Peyer's patch (tissue), 4 donors: ENCODE results near the gene RUNX1. TPM values are rescaled to one million over a fixed set of nuclear protein-coding genes. Genes with fewer than 3 reads are reported as not detected.

Source experiments
- DNase-seq, 3 donors: peaks; one replicate each; pipeline ENCODE4 v3.0.0-alpha.2; 2017 to 2019
- H3K27ac ChIP-seq, 4 donors: fragments of 200-600 bp; sonication (generic); one replicate each; pipeline ENCODE4 v1.5.1; 2016 to 2019
- H3K27me3 ChIP-seq, 2 donors: fragments of 200-600 bp; sonication (generic); one replicate each; pipeline ENCODE4 v1.5.1; 2019
- H3K36me3 ChIP-seq, 3 donors: fragments of 200-600 bp; sonication (generic); one replicate each; pipeline ENCODE4 v1.5.1; 2016 to 2019
- H3K4me1 ChIP-seq, 4 donors: fragments of 200-600 bp; sonication (generic); one replicate each; pipeline ENCODE4 v1.5.1; 2016 to 2019
- H3K4me3 ChIP-seq, 4 donors: fragments of 200-600 bp; sonication (generic); 1 replicate in 3 of 4; 2 replicates in 1 of 4; pipeline ENCODE4 v1.5.1; 2016 to 2019; ENCODE audit warnings: mild to moderate bottlenecking in 1 of 4
- H3K9me3 ChIP-seq, 4 donors: fragments of 200-600 bp; sonication (generic); one replicate each; pipeline ENCODE4 v1.5.1; 2016 to 2019; ENCODE audit warnings: mild to moderate bottlenecking in 1 of 4
- POLR2A ChIP-seq, 2 donors: fragments of 450-650 bp; IDR thresholded peaks; one replicate each; pipeline ENCODE4 v1.5.1; 2017; ENCODE audit warnings: antibody characterized with exemption in 2 of 2, mild to moderate bottlenecking in 2 of 2, moderate library complexity in 2 of 2
- total RNA-seq, 4 donors: library from RNA; depleted of rRNA; stranded (reverse); fragments of >200 nt; gene quantifications; one replicate each; pipeline ENCODE4 v1.1.0, GENCODE V29; 2016
- TF ChIP-seq, protein P1 (sequence below), 6 experiments: fragments of 450-650 bp in 4 of 6; fragments of 200-600 bp in 2 of 6; sonication (generic) in 1 of 6; IDR thresholded peaks; one replicate each; pipeline ENCODE4 v1.5.1; 2017 to 2019; ENCODE audit warnings: antibody characterized with exemption in 6 of 6, mild to moderate bottlenecking in 3 of 6, moderate library complexity in 1 of 6

RUNX1 gene
- total RNA-seq, 4 donors from 2014 or later = 15.1 to 80.9 (median 24.1) TPM

DNA sequence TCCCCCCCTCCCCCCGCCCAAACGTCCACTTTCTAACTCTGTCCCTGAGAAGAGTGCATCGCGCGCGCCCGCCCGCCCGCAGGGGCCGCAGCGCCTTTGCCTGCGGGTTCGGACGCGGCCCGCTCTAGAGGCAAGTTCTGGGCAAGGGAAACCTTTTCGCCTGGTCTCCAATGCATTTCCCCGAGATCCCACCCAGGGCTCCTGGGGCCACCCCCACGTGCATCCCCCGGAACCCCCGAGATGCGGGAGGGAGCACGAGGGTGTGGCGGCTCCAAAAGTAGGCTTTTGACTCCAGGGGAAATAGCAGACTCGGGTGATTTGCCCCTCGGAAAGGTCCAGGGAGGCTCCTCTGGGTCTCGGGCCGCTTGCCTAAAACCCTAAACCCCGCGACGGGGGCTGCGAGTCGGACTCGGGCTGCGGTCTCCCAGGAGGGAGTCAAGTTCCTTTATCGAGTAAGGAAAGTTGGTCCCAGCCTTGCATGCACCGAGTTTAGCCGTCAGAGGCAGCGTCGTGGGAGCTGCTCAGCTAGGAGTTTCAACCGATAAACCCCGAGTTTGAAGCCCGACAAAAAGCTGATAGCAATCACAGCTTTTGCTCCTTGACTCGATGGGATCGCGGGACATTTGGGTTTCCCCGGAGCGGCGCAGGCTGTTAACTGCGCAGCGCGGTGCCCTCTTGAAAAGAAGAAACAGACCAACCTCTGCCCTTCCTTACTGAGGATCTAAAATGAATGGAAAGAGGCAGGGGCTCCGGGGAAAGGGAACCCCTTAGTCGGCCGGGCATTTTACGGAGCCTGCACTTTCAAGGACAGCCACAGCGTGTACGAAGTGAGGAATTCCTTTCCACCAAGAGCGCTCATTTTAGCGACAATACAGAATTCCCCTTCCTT lies 158.1 kb downstream of the RUNX1 start:
- Histone ChIP-seq H3K4me3 (peak overlapping the region; percentile 58 to 93 (median 86)), H3K36me3 (no peaks in the 10 kb centered on the region), H3K9me3 (no peaks in the 10 kb centered on the region), H3K4me1 (peaks cover 0 to 18% (median 8%) of the 10 kb centered on the region in 4 donors), H3K27me3 (peaks cover 0 to 10% of the 10 kb centered on the region in 2 donors), H3K27ac (peak overlapping the region; percentile 88 to 93 (median 90))
- DNase-seq = peak in 2 of 3 donors; percentile 60 to 63
- TF ChIP-seq POLR2A (IDR thresholded peaks at IDR 0.05) = no peak
- TF ChIP-seq, protein P1, sequence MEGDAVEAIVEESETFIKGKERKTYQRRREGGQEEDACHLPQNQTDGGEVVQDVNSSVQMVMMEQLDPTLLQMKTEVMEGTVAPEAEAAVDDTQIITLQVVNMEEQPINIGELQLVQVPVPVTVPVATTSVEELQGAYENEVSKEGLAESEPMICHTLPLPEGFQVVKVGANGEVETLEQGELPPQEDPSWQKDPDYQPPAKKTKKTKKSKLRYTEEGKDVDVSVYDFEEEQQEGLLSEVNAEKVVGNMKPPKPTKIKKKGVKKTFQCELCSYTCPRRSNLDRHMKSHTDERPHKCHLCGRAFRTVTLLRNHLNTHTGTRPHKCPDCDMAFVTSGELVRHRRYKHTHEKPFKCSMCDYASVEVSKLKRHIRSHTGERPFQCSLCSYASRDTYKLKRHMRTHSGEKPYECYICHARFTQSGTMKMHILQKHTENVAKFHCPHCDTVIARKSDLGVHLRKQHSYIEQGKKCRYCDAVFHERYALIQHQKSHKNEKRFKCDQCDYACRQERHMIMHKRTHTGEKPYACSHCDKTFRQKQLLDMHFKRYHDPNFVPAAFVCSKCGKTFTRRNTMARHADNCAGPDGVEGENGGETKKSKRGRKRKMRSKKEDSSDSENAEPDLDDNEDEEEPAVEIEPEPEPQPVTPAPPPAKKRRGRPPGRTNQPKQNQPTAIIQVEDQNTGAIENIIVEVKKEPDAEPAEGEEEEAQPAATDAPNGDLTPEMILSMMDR (IDR thresholded peaks at IDR 0.05) = peak in 2 of 6 experiments; percentile 3 to 38

DNA sequence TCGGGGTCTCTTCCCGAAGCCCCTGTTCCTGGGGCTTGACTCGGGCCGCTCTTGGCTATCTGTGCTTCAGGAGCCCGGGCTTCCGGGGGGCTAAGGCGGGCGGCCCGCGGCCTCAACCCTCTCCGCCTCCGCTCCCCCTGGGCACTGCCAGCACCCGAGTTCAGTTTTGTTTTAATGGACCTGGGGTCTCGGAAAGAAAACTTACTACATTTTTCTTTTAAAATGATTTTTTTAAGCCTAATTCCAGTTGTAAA lies 158.7 kb downstream of the RUNX1 start:
- TF ChIP-seq POLR2A (IDR thresholded peaks at IDR 0.05) = no peak
- TF ChIP-seq, protein P1 (IDR thresholded peaks at IDR 0.05) = no peak
- no peaks in the 10 kb centered on the region for H3K36me3 ChIP-seq
- H3K27me3 ChIP-seq = peaks cover 0 to 10% of the 10 kb centered on the region in 2 donors
- no peaks in the 10 kb centered on the region for H3K9me3 ChIP-seq
- H3K4me1 ChIP-seq = peaks cover 0 to 18% (median 8%) of the 10 kb centered on the region in 4 donors
- H3K4me3 ChIP-seq = peak overlapping the region; percentile 58 to 93 (median 86)
- H3K27ac ChIP-seq = peak overlapping the region; percentile 88 to 93 (median 90)
- DNase-seq = no peak

DNA sequence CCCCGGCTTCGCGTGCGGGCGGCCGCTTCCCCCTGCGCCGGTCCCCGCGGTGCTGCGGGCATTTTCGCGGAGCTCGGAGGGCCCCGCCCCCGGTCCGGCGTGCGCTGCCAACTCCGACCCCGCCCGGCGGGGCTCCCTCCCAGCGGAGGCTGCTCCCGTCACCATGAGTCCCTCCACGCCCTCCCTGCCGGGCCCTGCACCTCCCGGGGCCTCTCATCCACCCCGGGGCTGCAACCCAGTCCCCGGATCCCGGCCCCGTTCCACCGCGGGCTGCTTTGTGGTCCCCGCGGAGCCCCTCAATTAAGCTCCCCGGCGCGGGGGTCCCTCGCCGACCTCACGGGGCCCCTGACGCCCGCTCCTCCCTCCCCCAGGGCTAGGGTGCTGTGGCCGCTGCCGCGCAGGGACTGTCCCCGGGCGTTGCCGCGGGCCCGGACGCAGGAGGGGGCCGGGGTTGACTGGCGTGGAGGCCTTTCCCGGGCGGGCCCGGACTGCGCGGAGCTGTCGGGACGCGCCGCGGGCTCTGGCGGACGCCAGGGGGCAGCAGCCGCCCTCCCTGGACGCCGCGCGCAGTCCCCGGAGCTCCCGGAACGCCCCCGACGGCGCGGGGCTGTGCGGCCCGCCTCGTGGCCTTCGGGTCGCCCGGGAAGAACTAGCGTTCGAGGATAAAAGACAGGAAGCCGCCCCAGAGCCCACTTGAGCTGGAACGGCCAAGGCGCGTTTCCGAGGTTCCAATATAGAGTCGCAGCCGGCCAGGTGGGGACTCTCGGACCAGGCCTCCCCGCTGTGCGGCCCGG lies 159.2 kb downstream of the RUNX1 start:
- Histone ChIP-seq H3K27ac (peak overlapping the region; percentile 88 to 93 (median 90)), H3K36me3 (no peaks in the 10 kb centered on the region), H3K4me1 (peaks cover 0 to 18% (median 8%) of the 10 kb centered on the region in 4 donors), H3K4me3 (peak overlapping the region; percentile 58 to 93 (median 86)), H3K9me3 (no peaks in the 10 kb centered on the region), H3K27me3 (peaks cover 0 to 10% of the 10 kb centered on the region in 2 donors)
- DNase-seq = peak; percentile 71 to 89 (median 87)
- peak in 1 of 2 donors; percentile 27 for TF ChIP-seq POLR2A (IDR thresholded peaks at IDR 0.05)
- TF ChIP-seq, protein P1 (IDR thresholded peaks at IDR 0.05) = peak; percentile 78 to 97 (median 92)

DNA sequence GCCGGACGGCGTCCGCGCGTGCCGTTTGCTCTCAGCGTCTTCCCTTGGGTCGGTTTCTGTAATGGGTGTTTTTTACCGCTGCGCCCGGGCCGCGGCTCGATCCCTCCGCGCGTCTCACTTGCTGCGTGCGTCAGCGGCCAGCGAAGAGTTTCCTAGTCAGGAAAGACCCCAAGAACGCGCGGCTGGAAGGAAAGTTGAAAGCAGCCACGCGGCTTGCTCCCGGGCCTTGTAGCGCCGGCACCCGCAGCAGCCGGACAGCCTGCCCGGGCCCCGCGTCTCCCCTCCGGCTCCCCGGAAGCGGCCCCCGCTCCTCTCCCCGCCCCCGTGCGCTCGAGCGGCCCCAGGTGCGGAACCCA lies 159.8 kb downstream of the RUNX1 start:
- H3K27me3 ChIP-seq = peaks cover 0 to 10% of the 10 kb centered on the region in 2 donors
- peaks cover 0 to 18% (median 8%) of the 10 kb centered on the region in 4 donors for H3K4me1 ChIP-seq
- peak overlapping the region; percentile 88 to 93 (median 90) for H3K27ac ChIP-seq
- H3K4me3 ChIP-seq = peak overlapping the region; percentile 58 to 93 (median 86)
- no peak for TF ChIP-seq POLR2A (IDR thresholded peaks at IDR 0.05)
- TF ChIP-seq, protein P1 (IDR thresholded peaks at IDR 0.05) = no peak
- no peaks in the 10 kb centered on the region for H3K36me3 ChIP-seq
- DNase-seq = peak; percentile 27 to 80 (median 69)
- no peaks in the 10 kb centered on the region for H3K9me3 ChIP-seq

DNA sequence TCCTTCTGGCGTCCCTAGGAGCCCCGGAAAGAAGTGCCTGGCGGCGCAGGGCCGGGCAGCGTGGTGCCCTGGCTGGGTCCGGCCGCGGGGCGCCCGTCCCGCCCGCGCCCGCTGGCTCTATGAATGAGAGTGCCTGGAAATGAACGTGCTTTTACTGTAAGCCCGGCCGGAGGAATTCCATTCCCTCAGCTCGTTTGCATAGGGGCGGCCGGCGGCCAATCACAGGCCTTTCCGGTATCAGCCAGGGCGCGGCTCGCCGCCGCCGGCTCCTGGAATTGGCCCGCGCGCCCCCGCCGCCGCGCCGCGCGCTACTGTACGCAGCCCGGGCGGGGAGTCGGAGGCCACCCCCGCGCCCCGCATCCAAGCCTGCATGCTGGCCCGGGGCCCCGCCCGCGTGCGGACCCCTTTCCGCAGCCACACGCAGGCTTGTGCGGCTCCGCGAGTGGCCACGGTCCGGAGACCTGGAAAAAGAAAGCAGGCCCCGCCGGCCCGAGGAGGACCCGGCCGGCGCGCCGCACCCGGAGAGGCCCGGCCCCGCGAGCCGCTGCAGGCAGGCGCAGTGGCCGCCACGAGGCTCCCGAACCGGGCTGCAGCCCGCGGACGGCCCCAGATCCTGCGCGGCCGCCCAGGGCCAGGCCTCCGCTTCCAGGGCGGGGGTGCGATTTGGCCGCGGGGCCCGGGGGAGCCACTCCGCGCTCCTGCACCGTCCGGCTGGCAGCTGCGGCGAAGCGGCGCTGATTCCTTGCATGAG lies 160.4 kb downstream of the RUNX1 start:
- Histone ChIP-seq H3K27ac (peak overlapping the region; percentile 88 to 93 (median 90)), H3K4me3 (peak overlapping the region; percentile 58 to 93 (median 86)), H3K4me1 (peaks cover 0 to 18% (median 8%) of the 10 kb centered on the region in 4 donors), H3K27me3 (peaks cover 0 to 10% of the 10 kb centered on the region in 2 donors), H3K36me3 (no peaks in the 10 kb centered on the region), H3K9me3 (no peaks in the 10 kb centered on the region)
- peak; percentile 78 to 96 (median 94) for DNase-seq
- peak; percentile 98 to 99 for TF ChIP-seq POLR2A (IDR thresholded peaks at IDR 0.05)
- TF ChIP-seq, protein P1 (IDR thresholded peaks at IDR 0.05) = peak in 2 of 6 experiments; percentile 3 to 36
